Stimulated activated naive CD4-positive, alpha-beta T cell treated with Interleukin-2 at 50 U/mL for 16 hours (primary cell): ENCODE measurements around the gene VCY1B.
"Not testable (repeated sequence)": the region's sequence is repeated elsewhere in the genome, so short reads cannot be mapped to it uniquely, and the experiment has no call there.

ENCODE experiments used
- DNase-seq: peaks from one replicate; lab custom pipeline; 2025; lab: John Stamatoyannopoulos, UW

The VCY1B gene

GRCh38 chrY:14055927-14056326 lies at the start of gene VCY1B:
Gene VCY1B (plus strand): TSS chrY:14056227. CDS start chrY:14056290, 63 bp downstream.
- not testable (repeated sequence) for DNase-seq

- DNase-seq = not testable (repeated sequence)
These were observed 44.1 kb upstream of the VCY1B start for GRCh38 chrY:14011916-14012315.

GRCh38 chrY:14030395-14030794 lies 25.6 kb upstream of the VCY1B start:
- not testable (repeated sequence) for DNase-seq

- DNase-seq = no peak
These were observed 29.9 kb downstream of the VCY1B start for GRCh38 chrY:14085877-14086276.
